IMR-90 (cell line): ENCODE results near the gene ECT2. TPM values are rescaled to one million over a fixed set of nuclear protein-coding genes. Genes with fewer than 3 reads are reported as not detected.

Experiments
- ATAC-seq: fragments of 200-7000 bp; cut with Tn5 transposase; 2 replicates; pipeline ENCODE4 v1.9.1; 2020; ENCODE audit warnings: low read depth, mild to moderate bottlenecking, moderate library complexity
- BruUV-seq: library from RNA; stranded (reverse); fragments of 400-500 nt; replicated peaks from 2 replicates; lab custom pipeline; 2021; lab: Mats Ljungman, UMichigan
- CTCF ChIA-PET: fragments of 300-600 bp; formaldehyde crosslinking; extraction: SDS; loops from one replicate; lab custom pipeline; 2021; ENCODE audit warnings: antibody characterized with exemption; lab: Yijun Ruan, JAX
- POLR2A ChIA-PET: fragments of 300-600 bp; sonication (Branson Sonifier 250); formaldehyde crosslinking; loops from one replicate; lab custom pipeline; 2022; ENCODE audit warnings: antibody characterized with exemption; ENCODE audit not compliant: unreplicated experiment; lab: Charles Lee
- DNase-seq: peaks from one replicate; pipeline ENCODE4 v3.0.0; 2013
- H2AFZ ChIP-seq: replicated peaks from 2 replicates; pipeline ENCODE3; 2013; ENCODE audit warnings: low read length, mild to moderate bottlenecking; ENCODE audit not compliant: poor library complexity
- H2AK5ac ChIP-seq: 2 replicates; pipeline ENCODE4 v1.6.1; 2013; ENCODE audit warnings: low read depth, low read length, inconsistent platforms
- H2AK9ac ChIP-seq: replicated peaks from 2 replicates; pipeline ENCODE3; 2013; ENCODE audit warnings: mild to moderate bottlenecking, low read depth, low read length, moderate library complexity; ENCODE audit not compliant: poor library complexity
- H2BK120ac ChIP-seq: 2 replicates; pipeline ENCODE4 v1.6.1; 2013; ENCODE audit warnings: low read depth, low read length, inconsistent platforms
- H2BK15ac ChIP-seq: 3 replicates; pipeline ENCODE4 v1.6.1; 2013; ENCODE audit warnings: low read depth, low read length, inconsistent platforms
- H2BK20ac ChIP-seq: 2 replicates; pipeline ENCODE4 v1.6.1; 2013; ENCODE audit warnings: low read depth, mild to moderate bottlenecking, inconsistent platforms, low read length, moderate library complexity
- H2BK5ac ChIP-seq: 2 replicates; pipeline ENCODE4 v1.6.1; 2013; ENCODE audit warnings: mild to moderate bottlenecking, low read depth, low read length, inconsistent platforms; ENCODE audit not compliant: poor library complexity, severe bottlenecking
- H3K14ac ChIP-seq: replicated peaks from 2 replicates; pipeline ENCODE4 v1.6.1; 2013; ENCODE audit warnings: low read depth, low read length, inconsistent platforms
- H3K18ac ChIP-seq: 2 replicates; pipeline ENCODE4 v1.6.1; 2013; ENCODE audit warnings: low read depth, low read length, control low read depth
- H3K23ac ChIP-seq: 2 replicates; pipeline ENCODE4 v1.6.1; 2013; ENCODE audit warnings: low read depth, low read length, inconsistent platforms
- H3K27ac ChIP-seq: 2 replicates; pipeline ENCODE4 v1.5.1; 2013; ENCODE audit warnings: mild to moderate bottlenecking, control low read depth, low read length; ENCODE audit not compliant: insufficient read depth
- H3K27me3 ChIP-seq: 2 replicates; pipeline ENCODE4 v1.6.1; 2013; ENCODE audit warnings: low read length; ENCODE audit not compliant: control insufficient read depth, insufficient read depth
- H3K36me3 ChIP-seq: 2 replicates; pipeline ENCODE4 v1.6.1; 2013; ENCODE audit warnings: low read length, mixed read lengths; ENCODE audit not compliant: control insufficient read depth, insufficient read depth
- H3K4ac ChIP-seq: 2 replicates; pipeline ENCODE4 v1.6.1; 2013; ENCODE audit warnings: low read depth, low read length, inconsistent platforms
- H3K4me1 ChIP-seq: 2 replicates; pipeline ENCODE4 v1.6.1; 2013; ENCODE audit warnings: low read length, mixed read lengths; ENCODE audit not compliant: control insufficient read depth, insufficient read depth
- H3K4me2 ChIP-seq: 2 replicates; pipeline ENCODE4 v1.6.1; 2013; ENCODE audit warnings: low read depth, mild to moderate bottlenecking, control low read depth, low read length, moderate library complexity
- H3K4me3 ChIP-seq: 2 replicates; pipeline ENCODE4 v1.5.1; 2013; ENCODE audit warnings: low read depth, mild to moderate bottlenecking, control low read depth, low read length, moderate library complexity; ENCODE audit not compliant: insufficient read depth
- H3K56ac ChIP-seq: 2 replicates; pipeline ENCODE4 v1.6.1; 2013; ENCODE audit warnings: low read length, inconsistent platforms; ENCODE audit not compliant: insufficient read depth; ENCODE audit errors: extremely low read depth
- H3K79me1 ChIP-seq, 2 experiments: 2 replicates each; pipeline ENCODE4 v1.6.1; 2013; ENCODE audit warnings: low read length in 2 of 2, inconsistent platforms in 1 of 2, low read depth in 1 of 2
- H3K9ac ChIP-seq: 2 replicates; pipeline ENCODE4 v1.6.1; 2013; ENCODE audit warnings: low read depth, low read length, control low read depth
- H3K9me1 ChIP-seq: 2 replicates; pipeline ENCODE4 v1.6.1; 2013; ENCODE audit warnings: low read length, inconsistent platforms; ENCODE audit not compliant: insufficient read depth
- H3K9me3 ChIP-seq: 2 replicates; pipeline ENCODE4 v1.6.1; 2013; ENCODE audit warnings: low read length; ENCODE audit not compliant: control insufficient read depth, insufficient read depth
- H4K20me1 ChIP-seq: 2 replicates; pipeline ENCODE4 v1.6.1; 2013; ENCODE audit warnings: low read length, inconsistent platforms; ENCODE audit not compliant: insufficient read depth
- H4K5ac ChIP-seq: 2 replicates; pipeline ENCODE4 v1.6.1; 2013; ENCODE audit warnings: mild to moderate bottlenecking, low read depth, low read length, control low read depth
- H4K8ac ChIP-seq, 2 experiments: 2 replicates each; pipeline ENCODE4 v1.6.1; 2013; ENCODE audit warnings: low read depth in 2 of 2, low read length in 2 of 2, control low read depth in 1 of 2, inconsistent platforms in 1 of 2
- H4K91ac ChIP-seq: 2 replicates; pipeline ENCODE4 v1.6.1; 2013; ENCODE audit warnings: low read depth, low read length, inconsistent platforms; ENCODE audit not compliant: insufficient read depth
- BHLHE40 ChIP-seq: fragments of 150-350 bp; IDR thresholded peaks from 2 replicates; pipeline ENCODE4 v1.6.1; 2016; ENCODE audit warnings: mild to moderate bottlenecking, low read depth, low read length
- CEBPB ChIP-seq: IDR thresholded peaks from 2 replicates; pipeline ENCODE4 v1.6.1; 2012; ENCODE audit warnings: low read depth, low read length, improper control_type of control experiment
- CHD1 ChIP-seq: IDR thresholded peaks from 2 replicates; pipeline ENCODE4 v1.6.1; 2012; ENCODE audit warnings: low read depth, low read length, improper control_type of control experiment
- CTCF ChIP-seq: conservative IDR thresholded peaks from 2 replicates; pipeline ENCODE4 v1.5.1; 2012; ENCODE audit warnings: mild to moderate bottlenecking, low read depth, low read length, improper control_type of control experiment
- ELK1 ChIP-seq: fragments of 150-350 bp; IDR thresholded peaks from 2 replicates; pipeline ENCODE4 v1.6.1; 2016; ENCODE audit warnings: low read depth, mild to moderate bottlenecking, low read length, moderate library complexity, borderline replicate concordance
- FOS ChIP-seq: fragments of 150-350 bp; IDR thresholded peaks from 2 replicates; pipeline ENCODE4 v1.6.1; 2016; ENCODE audit warnings: low read depth, low read length
- MAFK ChIP-seq: IDR thresholded peaks from 2 replicates; pipeline ENCODE4 v1.6.1; 2012; ENCODE audit warnings: low read depth, low read length, improper control_type of control experiment
- MAZ ChIP-seq: IDR thresholded peaks from 2 replicates; pipeline ENCODE4 v1.6.1; 2012; ENCODE audit warnings: low read depth, mild to moderate bottlenecking, low read length, improper control_type of control experiment, moderate library complexity, borderline replicate concordance
- MXI1 ChIP-seq: IDR thresholded peaks from 2 replicates; pipeline ENCODE4 v1.6.1; 2012; ENCODE audit warnings: low read depth, mild to moderate bottlenecking, low read length, moderate library complexity, borderline replicate concordance
- NFE2L2 ChIP-seq: fragments of 150-350 bp; IDR thresholded peaks from 2 replicates; pipeline ENCODE4 v1.6.1; 2016; ENCODE audit warnings: low read depth, mild to moderate bottlenecking, low read length
- POLR2A ChIP-seq: IDR thresholded peaks from 2 replicates; pipeline ENCODE4 v1.6.1; 2012; ENCODE audit warnings: mild to moderate bottlenecking, low read depth, low read length
- RAD21 ChIP-seq: IDR thresholded peaks from 2 replicates; pipeline ENCODE4 v1.6.1; 2012; ENCODE audit warnings: low read length, improper control_type of control experiment
- RCOR1 ChIP-seq: IDR thresholded peaks from 2 replicates; pipeline ENCODE4 v1.6.1; 2012; ENCODE audit warnings: mild to moderate bottlenecking, low read length, improper control_type of control experiment; ENCODE audit not compliant: insufficient replicate concordance
- RFX5 ChIP-seq: IDR thresholded peaks from 2 replicates; pipeline ENCODE4 v1.8.0; 2012; ENCODE audit warnings: low read depth, mild to moderate bottlenecking, low read length, moderate library complexity
- SMC3 ChIP-seq: fragments of 150-350 bp; IDR thresholded peaks from 2 replicates; pipeline ENCODE4 v1.6.1; 2016; ENCODE audit warnings: low read depth, mild to moderate bottlenecking, antibody characterized with exemption, low read length, moderate library complexity
- USF2 ChIP-seq: fragments of 150-350 bp; IDR thresholded peaks from 2 replicates; pipeline ENCODE4 v1.6.1; 2017; ENCODE audit warnings: mild to moderate bottlenecking, antibody characterized with exemption, low read length, low read depth
- dilution Hi-C: fragments of 300-500 bp; cut with HindIII; formaldehyde crosslinking; loops from one replicate; pipeline ENCODE4 v1.14.3; 2018; ENCODE audit warnings: low sequenced_read_pairs; ENCODE audit not compliant: unreplicated experiment
- in situ Hi-C: fragments of 300-500 bp; cut with MboI; formaldehyde crosslinking; loops from 3 replicates; pipeline ENCODE4 v1.14.3; 2019; ENCODE audit warnings: low sequenced_read_pairs, inconsistent platforms, mixed read lengths
- intact Hi-C: fragments of 100-400 bp; cut with micrococcal nuclease; formaldehyde crosslinking; loops from 2 replicates; pipeline ENCODE4 v1.10.0; 2022
- polyA plus RNA-seq, 3 experiments: library from polyadenylated mRNA; depleted of rRNA; stranded (reverse); fragments of >200 nt; gene quantifications; 2 replicates each; pipeline ENCODE4 v1.2.3, GENCODE V29; 2012; ENCODE audit warnings: low replicate concordance in 1 of 3
- total RNA-seq: library from RNA; depleted of rRNA; stranded (reverse); fragments of >200 nt; gene quantifications from 2 replicates; pipeline ENCODE4 v1.2.3, GENCODE V29; 2012

The ECT2 gene
- total and polyA plus RNA-seq, 2 of the 4 experiments (the other 2 are of a cell fraction) = 18.1 to 37.8 TPM

- no peak for TF ChIP-seq RCOR1
- TF ChIP-seq POLR2A = no peak
- TF ChIP-seq NFE2L2 = no peak
- no peak for TF ChIP-seq CEBPB
- no peak for TF ChIP-seq ELK1
- no peak for TF ChIP-seq SMC3
- TF ChIP-seq MAZ = no peak
- TF ChIP-seq CTCF = no peak
- TF ChIP-seq RAD21 = no peak
- no peak for TF ChIP-seq BHLHE40
- TF ChIP-seq RFX5 = no peak
- no peak for TF ChIP-seq MAFK
- no peak for TF ChIP-seq FOS
- TF ChIP-seq MXI1 = no peak
- TF ChIP-seq USF2 = no peak
- no peak for TF ChIP-seq CHD1
- Histone ChIP-seq H3K9ac (no peak overlapping the region), H3K18ac (no peak overlapping the region), H4K20me1 (no peaks in the 10 kb centered on the region), H2BK120ac (no peak overlapping the region), H2BK5ac (no peak overlapping the region), H4K5ac (no peak overlapping the region), H4K91ac (no peak overlapping the region), H2AK9ac (no peak overlapping the region), H3K4me3 (no peak overlapping the region), H3K27ac (no peak overlapping the region), H3K9me1 (no peaks in the 10 kb centered on the region), H3K79me1 (no peaks in the 10 kb centered on the region), H4K8ac (no peak overlapping the region), H3K56ac (no peak overlapping the region), H3K4ac (no peak overlapping the region), H2BK20ac (no peak overlapping the region), H3K36me3 (no peaks in the 10 kb centered on the region), H3K27me3 (peaks cover 5% of the 10 kb centered on the region; the same call in 1 of the 2 replicates), H2AK5ac (no peak overlapping the region), H2BK15ac (no peak overlapping the region), H3K14ac (no peak overlapping the region), H3K4me1 (no peaks in the 10 kb centered on the region), H3K23ac (no peak overlapping the region), H2AFZ (no peak overlapping the region), H3K4me2 (no peak overlapping the region), H3K9me3 (no peaks in the 10 kb centered on the region)
- in situ Hi-C loops = no loop called here
- POLR2A ChIA-PET = no interaction called here
- CTCF ChIA-PET = no interaction called here
- BruUV-seq = no TSS peak
- ATAC-seq (no peak), DNase-seq (no peak)
- dilution Hi-C loops = no loop called here
- intact Hi-C loops = no loop called here
Observed at GRCh38 chr3:172847292-172847691, 96.8 kb downstream of the ECT2 start.
